ENCODE data around the gene OR2A25.

The OR2A25 gene

GRCh38 chr7:144027974-144028373 is 41.6 kb upstream of the OR2A25 start:
- peak; percentile 65 for DNase-seq (ENCODE audit: low read depth)
- no peak overlapping the region for H3K4me3 ChIP-seq (ENCODE audit: low read depth, low read length)
- TF ChIP-seq, protein P1, sequence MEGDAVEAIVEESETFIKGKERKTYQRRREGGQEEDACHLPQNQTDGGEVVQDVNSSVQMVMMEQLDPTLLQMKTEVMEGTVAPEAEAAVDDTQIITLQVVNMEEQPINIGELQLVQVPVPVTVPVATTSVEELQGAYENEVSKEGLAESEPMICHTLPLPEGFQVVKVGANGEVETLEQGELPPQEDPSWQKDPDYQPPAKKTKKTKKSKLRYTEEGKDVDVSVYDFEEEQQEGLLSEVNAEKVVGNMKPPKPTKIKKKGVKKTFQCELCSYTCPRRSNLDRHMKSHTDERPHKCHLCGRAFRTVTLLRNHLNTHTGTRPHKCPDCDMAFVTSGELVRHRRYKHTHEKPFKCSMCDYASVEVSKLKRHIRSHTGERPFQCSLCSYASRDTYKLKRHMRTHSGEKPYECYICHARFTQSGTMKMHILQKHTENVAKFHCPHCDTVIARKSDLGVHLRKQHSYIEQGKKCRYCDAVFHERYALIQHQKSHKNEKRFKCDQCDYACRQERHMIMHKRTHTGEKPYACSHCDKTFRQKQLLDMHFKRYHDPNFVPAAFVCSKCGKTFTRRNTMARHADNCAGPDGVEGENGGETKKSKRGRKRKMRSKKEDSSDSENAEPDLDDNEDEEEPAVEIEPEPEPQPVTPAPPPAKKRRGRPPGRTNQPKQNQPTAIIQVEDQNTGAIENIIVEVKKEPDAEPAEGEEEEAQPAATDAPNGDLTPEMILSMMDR (conservative IDR thresholded peaks at IDR 0.05; ENCODE audit: low read depth, low read length) = no peak

DNA sequence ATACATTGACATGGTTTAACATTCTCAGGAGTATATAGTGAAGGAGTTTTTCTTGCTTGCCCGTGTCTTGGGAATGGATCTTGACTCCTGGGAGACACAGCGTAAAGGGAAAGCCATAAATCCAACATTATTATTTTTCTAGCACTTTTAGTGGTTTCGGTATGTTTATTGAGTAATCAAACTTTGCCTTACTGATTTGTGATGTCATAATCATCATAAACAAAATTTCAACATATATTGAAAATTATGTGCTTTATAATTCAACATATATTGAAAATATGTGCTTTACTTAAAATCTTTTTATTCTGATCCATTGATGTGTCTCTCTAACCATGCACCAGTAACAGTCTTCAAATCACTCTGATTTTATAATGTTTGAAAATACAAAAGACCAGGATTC is 41.1 kb upstream of the OR2A25 start:
- TF ChIP-seq, protein P1 (conservative IDR thresholded peaks at IDR 0.05; ENCODE audit: low read depth, low read length) = no peak
- DNase-seq (ENCODE audit: low read depth) = no peak
- no peak overlapping the region for H3K4me3 ChIP-seq (ENCODE audit: low read depth, low read length)

DNA sequence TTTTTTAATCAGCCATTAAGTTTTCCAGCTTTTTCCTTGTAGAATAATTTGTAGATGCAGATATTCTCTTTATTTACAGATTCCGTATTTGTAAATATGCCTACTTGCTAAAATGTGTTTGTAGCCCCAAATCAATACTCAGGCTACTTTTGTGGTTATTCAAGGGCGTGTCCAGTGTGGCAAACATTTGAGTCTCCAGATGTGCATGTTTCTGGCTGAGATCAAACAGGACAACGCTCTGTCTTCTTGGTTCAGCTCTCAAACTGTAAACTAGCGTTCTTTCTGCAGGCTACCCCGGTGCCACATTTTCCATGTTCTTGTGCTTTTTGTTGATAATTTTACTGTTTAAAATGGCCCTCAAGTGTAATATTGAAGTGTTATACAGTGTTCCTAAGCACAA is 37.1 kb upstream of the OR2A25 start:
- DNase-seq (ENCODE audit: low read depth) = no peak
- no peak overlapping the region for H3K4me3 ChIP-seq (ENCODE audit: low read depth, low read length)
- TF ChIP-seq, protein P1 (conservative IDR thresholded peaks at IDR 0.05; ENCODE audit: low read depth, low read length) = no peak

DNA sequence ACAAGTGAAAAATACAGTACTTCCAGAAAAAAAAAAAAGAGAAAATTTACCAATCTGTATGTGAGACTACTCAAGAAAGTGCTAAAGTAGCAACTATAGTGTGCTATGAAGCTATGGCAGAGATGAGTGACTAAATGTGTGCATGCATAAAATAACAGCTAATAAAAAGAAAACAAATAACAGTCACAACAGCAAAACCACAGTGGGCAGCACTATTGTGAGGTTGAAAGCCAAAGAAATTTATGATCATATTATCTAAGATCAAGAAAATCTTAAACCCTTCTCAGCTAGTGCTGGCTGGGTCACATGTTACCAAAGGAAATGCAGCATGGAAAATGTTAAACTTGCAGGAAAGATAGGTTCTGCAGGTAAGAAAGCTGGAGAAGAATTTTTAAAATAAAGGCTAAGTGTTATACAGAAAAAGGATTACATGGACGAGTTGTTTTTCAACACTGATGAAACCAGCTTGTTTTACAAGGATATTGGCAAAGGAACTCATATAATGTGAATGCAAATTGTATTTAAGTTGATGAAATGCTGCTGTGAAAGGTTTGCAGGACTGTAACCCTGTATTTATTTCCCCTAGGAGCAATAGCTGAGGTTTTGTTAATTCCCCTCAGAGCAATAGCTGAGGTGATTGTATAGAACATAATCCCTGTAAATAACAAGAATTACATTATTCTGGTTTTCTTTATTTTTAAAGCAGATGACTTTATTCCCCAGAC is 36.5 kb upstream of the OR2A25 start:
- no peak overlapping the region for H3K4me3 ChIP-seq (ENCODE audit: low read depth, low read length)
- no peak for DNase-seq (ENCODE audit: low read depth)
- TF ChIP-seq, protein P1 (conservative IDR thresholded peaks at IDR 0.05; ENCODE audit: low read depth, low read length) = no peak

- H3K4me3 ChIP-seq (ENCODE audit: low read depth, low read length) = no peak overlapping the region
- TF ChIP-seq, protein P1 (conservative IDR thresholded peaks at IDR 0.05; ENCODE audit: low read depth, low read length) = no peak
- DNase-seq (ENCODE audit: low read depth) = no peak
Measured at GRCh38 chr7:144035385-144035784, 34.2 kb upstream of the OR2A25 start.

- TF ChIP-seq, protein P1 (conservative IDR thresholded peaks at IDR 0.05; ENCODE audit: low read depth, low read length) = no peak
- DNase-seq (ENCODE audit: low read depth) = peak; percentile 42
- no peak overlapping the region for H3K4me3 ChIP-seq (ENCODE audit: low read depth, low read length)
Measured at GRCh38 chr7:144036302-144036885, 33.2 kb upstream of the OR2A25 start.

Measured in choroid plexus epithelial cell (primary cell).